Measurements from ENCODE around the gene CDC42BPA.

Gene CDC42BPA

GRCh38 chr1:227190321-227190720, 128.0 kb downstream of the CDC42BPA start:
- TF ChIP-seq GATA2 (IDR thresholded peaks at IDR 0.05; ENCODE audit: low read depth, low read length) = no peak

- no peak for TF ChIP-seq GATA2 (IDR thresholded peaks at IDR 0.05; ENCODE audit: low read depth, low read length)
Measured at GRCh38 chr1:227185291-227185690, 133.0 kb downstream of the CDC42BPA start.

- no peak for TF ChIP-seq GATA2 (IDR thresholded peaks at IDR 0.05; ENCODE audit: low read depth, low read length)
- TF ChIP-seq GATA3 (IDR thresholded peaks at IDR 0.05; ENCODE audit: low read depth, low read length) = no peak
Measured at GRCh38 chr1:227182012-227182411, 136.3 kb downstream of the CDC42BPA start.

GRCh38 chr1:227175611-227176010, 142.7 kb downstream of the CDC42BPA start:
- TF ChIP-seq GATA2 (IDR thresholded peaks at IDR 0.05; ENCODE audit: low read depth, low read length) = no peak
- no peak for TF ChIP-seq GATA3 (IDR thresholded peaks at IDR 0.05; ENCODE audit: low read depth, low read length)

DNA sequence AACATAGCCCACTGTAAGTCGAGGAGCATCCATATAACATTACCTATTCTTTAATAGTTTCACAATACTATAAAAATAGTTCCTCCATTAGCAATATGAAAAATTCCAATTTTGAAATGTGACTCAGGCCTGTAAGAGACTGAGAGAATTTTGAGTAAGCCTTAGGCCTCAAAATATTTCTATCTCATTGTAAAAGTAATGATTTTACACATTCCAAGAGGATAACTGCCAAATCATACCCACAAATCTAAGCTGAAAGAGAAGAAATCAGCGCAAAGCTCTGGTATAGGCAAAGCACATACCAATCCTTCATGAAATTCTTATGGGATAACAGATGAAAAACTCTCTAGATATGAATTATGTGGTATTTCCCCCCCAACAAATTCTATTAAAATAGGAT, 144.1 kb downstream of the CDC42BPA start:
- TF ChIP-seq GATA2 (IDR thresholded peaks at IDR 0.05; ENCODE audit: low read depth, low read length) (no peak), GATA3 (IDR thresholded peaks at IDR 0.05; ENCODE audit: low read depth, low read length) (no peak)

DNA sequence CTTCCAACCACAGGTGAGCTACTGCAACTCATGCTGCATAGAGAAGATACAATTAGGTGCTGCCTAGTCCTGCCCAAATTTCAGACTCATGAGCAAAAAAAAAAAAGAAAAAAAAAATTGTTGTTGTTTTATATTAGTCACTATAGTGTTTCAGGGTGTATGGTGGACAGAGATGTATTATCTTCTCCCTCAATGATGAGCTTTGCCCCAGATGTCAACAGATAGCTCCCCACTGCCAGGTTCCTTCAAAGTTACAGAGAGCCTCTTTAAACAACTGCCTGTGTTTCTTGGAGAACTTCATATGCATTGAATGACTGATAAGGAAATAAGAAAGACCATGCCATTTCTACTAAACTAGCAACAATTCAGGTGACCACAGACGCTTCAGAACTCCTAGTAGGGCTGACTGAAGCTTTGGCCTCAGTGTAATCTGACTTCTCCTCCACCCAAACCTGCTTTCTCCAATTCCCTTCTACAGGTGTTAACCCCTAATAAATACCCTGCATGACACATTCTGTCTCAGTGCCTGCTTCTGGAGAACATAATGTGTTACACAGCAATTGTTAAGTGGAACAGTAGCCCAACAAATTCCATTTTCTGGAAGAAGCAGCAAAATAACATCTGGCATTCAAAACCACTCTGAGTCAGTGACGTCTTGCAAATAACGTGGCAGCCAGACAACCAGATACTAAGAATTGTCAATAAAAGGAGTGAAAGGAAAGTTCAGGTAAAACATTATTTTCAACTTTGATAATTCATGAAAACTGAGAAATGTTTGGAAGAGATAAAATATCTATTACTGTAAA, 147.7 kb downstream of the CDC42BPA start:
- TF ChIP-seq GATA2 (IDR thresholded peaks at IDR 0.05; ENCODE audit: low read depth, low read length) = no peak
- no peak for TF ChIP-seq GATA3 (IDR thresholded peaks at IDR 0.05; ENCODE audit: low read depth, low read length)

DNA sequence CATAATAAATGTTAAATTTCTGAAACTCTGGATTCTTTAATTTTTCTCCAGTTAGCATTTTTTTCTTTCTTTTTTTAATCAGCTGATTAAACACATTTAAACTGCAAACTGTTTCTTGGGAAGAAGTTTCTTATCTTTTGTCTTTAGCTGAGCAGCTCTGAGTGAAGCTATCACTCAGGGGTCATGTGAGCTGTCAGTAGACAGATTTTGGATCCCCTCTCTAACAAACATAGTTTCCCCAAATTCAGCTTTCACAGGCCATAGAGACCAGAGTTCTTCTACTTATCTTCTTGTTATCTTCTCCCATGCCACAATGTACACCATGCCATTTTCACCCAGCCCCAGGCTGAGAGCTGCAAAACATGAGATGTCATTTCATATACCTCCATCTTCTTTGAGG, 148.9 kb downstream of the CDC42BPA start:
- TF ChIP-seq GATA2 (IDR thresholded peaks at IDR 0.05; ENCODE audit: low read depth, low read length) (no peak), GATA3 (IDR thresholded peaks at IDR 0.05; ENCODE audit: low read depth, low read length) (no peak)

DNA sequence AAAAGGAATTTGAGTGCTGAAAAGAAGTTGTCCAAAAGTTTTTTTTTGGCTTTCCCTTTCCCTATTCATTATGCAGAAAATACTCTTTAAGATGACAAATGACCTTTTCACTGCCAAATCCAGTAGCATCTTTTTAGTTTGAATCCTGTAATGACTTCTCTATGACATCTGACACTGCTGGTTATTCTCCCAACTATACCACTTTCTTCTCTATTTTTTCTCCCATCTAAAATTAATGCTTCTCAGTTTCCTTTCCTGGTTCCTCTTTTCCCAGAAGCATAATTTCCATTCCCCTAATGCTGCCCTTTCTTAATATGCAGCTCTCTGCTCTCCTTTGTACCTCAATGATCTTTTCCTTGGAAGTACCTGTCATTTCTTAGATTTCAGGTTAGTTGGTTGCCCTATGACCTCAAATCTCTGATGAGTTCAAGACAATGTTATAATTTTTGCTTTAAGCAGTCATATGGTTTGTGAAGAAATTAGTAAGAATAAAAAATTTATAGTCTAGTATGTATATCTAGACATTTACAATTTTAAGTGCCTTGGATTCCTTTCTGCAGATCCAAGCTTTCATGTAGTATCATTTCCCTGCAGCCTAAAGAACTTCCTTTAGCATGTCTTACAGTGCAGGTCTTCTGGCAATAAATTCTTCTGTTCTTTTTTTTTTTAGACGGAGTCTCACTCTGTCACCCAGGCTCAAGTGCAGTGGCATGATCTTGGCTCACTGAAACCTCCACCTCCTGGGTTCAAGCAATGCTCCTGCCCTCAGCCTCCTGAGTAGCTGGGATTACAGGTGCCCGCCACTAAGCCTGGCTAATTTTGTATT, 150.8 kb downstream of the CDC42BPA start:
- TF ChIP-seq GATA3 (IDR thresholded peaks at IDR 0.05; ENCODE audit: low read depth, low read length) (no peak), GATA2 (IDR thresholded peaks at IDR 0.05; ENCODE audit: low read depth, low read length) (no peak)

DNA sequence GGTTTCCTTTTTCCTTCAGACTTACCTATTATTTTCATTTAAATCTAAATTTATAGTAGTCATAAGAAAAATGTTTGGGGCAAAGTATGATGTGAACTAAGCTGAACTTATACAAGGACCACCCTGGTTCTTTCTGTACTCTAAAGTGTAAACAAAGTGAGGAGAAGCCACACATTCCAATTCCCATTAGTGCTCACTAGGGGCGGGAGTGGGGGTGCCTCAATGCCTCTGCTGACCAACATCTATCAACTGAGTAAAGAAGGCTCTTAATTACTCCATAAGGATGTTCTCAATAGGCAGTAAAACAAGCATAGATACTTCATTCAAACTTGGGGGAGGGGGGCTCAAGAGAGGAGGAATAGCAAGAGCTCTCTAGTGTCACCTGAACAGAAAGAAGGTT, 151.7 kb downstream of the CDC42BPA start:
- TF ChIP-seq GATA2 (IDR thresholded peaks at IDR 0.05; ENCODE audit: low read depth, low read length) (no peak), GATA3 (IDR thresholded peaks at IDR 0.05; ENCODE audit: low read depth, low read length) (no peak)

DNA sequence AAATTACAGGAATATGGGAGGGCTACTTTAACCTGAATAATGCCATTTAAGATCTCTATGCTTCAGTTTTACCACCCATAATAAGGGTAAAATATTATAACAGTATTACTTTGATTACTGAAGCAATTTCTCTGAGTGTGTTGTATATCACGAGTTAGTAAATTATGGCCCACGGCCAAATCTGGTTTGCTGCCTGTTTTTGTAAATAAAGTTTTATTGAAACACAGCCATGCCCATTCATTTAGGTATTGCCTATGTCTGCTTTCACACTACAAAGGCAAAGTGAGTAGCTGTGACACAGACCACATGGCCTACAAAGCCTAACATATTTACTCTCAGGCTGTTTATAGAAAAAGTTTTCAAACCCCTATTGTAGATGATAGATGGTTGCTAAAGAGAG, 156.8 kb downstream of the CDC42BPA start:
- TF ChIP-seq GATA2 (IDR thresholded peaks at IDR 0.05; ENCODE audit: low read depth, low read length) (no peak), GATA3 (IDR thresholded peaks at IDR 0.05; ENCODE audit: low read depth, low read length) (no peak)

DNA sequence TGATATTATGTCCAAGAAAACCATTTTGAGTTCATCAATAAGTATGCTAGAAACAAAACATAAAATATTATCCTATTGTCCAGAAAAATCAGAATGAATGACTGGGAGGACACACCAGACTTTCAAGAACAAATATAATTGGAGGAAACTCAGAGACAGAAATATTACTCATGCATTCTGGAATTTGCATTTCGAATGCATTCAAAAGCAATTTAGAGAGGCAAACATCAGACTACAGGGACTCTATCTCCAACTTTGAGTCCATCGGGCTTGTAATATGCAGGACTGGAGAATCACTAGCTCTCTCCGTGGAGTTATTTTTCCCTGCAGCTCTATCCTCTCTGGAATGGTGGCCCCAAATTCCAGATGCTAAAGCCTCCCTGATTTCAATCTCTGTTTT, 161.8 kb downstream of the CDC42BPA start:
- no peak for TF ChIP-seq GATA3 (IDR thresholded peaks at IDR 0.05; ENCODE audit: low read depth, low read length)
- TF ChIP-seq GATA2 (IDR thresholded peaks at IDR 0.05; ENCODE audit: low read depth, low read length) = no peak

- TF ChIP-seq GATA2 (IDR thresholded peaks at IDR 0.05; ENCODE audit: low read depth, low read length) (no peak), GATA3 (IDR thresholded peaks at IDR 0.05; ENCODE audit: low read depth, low read length) (no peak)
Measured at GRCh38 chr1:227155688-227156087, 162.6 kb downstream of the CDC42BPA start.

GRCh38 chr1:227155004-227155403, 163.3 kb downstream of the CDC42BPA start:
- TF ChIP-seq GATA3 (IDR thresholded peaks at IDR 0.05; ENCODE audit: low read depth, low read length) (no peak), GATA2 (IDR thresholded peaks at IDR 0.05; ENCODE audit: low read depth, low read length) (no peak)

DNA sequence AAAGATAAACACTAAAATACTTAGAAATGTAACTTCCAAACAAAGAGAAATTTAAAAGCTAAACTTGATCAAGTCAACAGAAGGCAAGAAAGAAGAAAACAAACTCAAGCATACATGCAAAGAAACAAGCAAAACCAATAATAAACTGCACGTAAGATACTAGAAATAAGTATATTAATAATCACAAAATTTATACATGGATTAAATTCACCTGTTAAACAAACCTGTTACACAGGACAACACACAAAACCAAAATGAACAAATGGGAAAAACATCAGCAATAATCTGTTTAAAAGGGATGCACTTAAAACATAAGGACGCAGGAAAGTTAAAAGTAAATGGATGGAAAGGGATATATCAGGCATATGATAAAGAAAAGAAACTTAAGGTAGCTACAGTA, 165.8 kb downstream of the CDC42BPA start:
- TF ChIP-seq GATA2 (IDR thresholded peaks at IDR 0.05; ENCODE audit: low read depth, low read length) (no peak), GATA3 (IDR thresholded peaks at IDR 0.05; ENCODE audit: low read depth, low read length) (no peak)

DNA sequence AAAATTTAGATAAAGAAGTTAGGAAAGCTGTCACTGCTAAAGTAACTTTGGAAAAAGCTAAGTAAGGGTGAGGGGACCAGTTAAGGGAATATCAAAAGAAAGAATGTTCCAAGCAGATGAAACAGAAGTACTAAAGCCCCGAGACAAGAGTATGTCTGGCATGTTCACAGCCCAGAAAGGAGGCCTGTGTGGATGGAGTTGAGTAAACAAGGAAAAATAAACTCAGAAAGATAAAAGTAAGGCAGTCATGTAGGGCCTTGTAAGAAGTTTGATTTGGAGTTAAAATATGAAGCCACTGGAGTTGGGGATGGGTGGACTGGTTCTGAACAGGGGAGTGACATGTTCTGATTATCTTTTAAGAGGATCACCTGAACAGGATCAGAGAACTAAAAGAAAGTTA, 177.9 kb downstream of the CDC42BPA start:
- TF ChIP-seq GATA2 (IDR thresholded peaks at IDR 0.05; ENCODE audit: low read depth, low read length) = no peak

Data from SH-SY5Y (cell line).